ENCODE results near the gene PLA2G6.

GRCh38 chr22:38177926-38178604 lies 3.6 kb downstream of the PLA2G6 start:
- no peak for TF ChIP-seq POLR2A (IDR thresholded peaks at IDR 0.05)
- no peak for TF ChIP-seq CTCF (IDR thresholded peaks at IDR 0.05)
